ENCODE data around the gene SMIM38. TPM values are rescaled to one million over a fixed set of nuclear protein-coding genes. Genes with fewer than 3 reads are reported as not detected.

Gene SMIM38
- total and polyA plus RNA-seq, 2 donors = 0.09 to 0.24 TPM

GRCh38 chr11:69154211-69154913 is 1.4 kb upstream of the SMIM38 start:
- no peaks in the 10 kb centered on the region for H3K9me3 ChIP-seq (ENCODE audit: control insufficient read depth in 2 of 2, insufficient read depth in 1 of 2, low read length in 1 of 2)
- 96% methylated on average over 21 of the region's 21 CpGs for WGBS
- peaks cover 0 to 52% of the 10 kb centered on the region in 2 donors for H3K27me3 ChIP-seq (ENCODE audit: control insufficient read depth in 2 of 2, insufficient read depth in 1 of 2, low read length in 1 of 2)
- no peak overlapping the region for H3K4me3 ChIP-seq (ENCODE audit: low read length in 2 of 2)
- peaks cover 0 to 8% of the 10 kb centered on the region in 2 donors for H3K4me1 ChIP-seq (ENCODE audit: control insufficient read depth in 2 of 2, insufficient read depth in 2 of 2, low read length in 2 of 2)
- H3K36me3 ChIP-seq (ENCODE audit: control insufficient read depth in 2 of 2, insufficient read depth in 2 of 2, low read length in 1 of 2) = no peaks in the 10 kb centered on the region
- H3K27ac ChIP-seq (ENCODE audit: low read depth in 1 of 2, low read length in 1 of 2) = no peak overlapping the region
- DNase-seq (ENCODE audit: low read depth in 6 of 9, low spot score in 9 of 9) = no peak

- Histone ChIP-seq H3K36me3 (ENCODE audit: control insufficient read depth in 2 of 2, insufficient read depth in 2 of 2, low read length in 1 of 2) (no peaks in the 10 kb centered on the region), H3K9me3 (ENCODE audit: control insufficient read depth in 2 of 2, insufficient read depth in 1 of 2, low read length in 1 of 2) (no peaks in the 10 kb centered on the region), H3K4me1 (ENCODE audit: control insufficient read depth in 2 of 2, insufficient read depth in 2 of 2, low read length in 2 of 2) (peaks cover 0 to 8% of the 10 kb centered on the region in 2 donors), H3K27me3 (ENCODE audit: control insufficient read depth in 2 of 2, insufficient read depth in 1 of 2, low read length in 1 of 2) (peaks cover 0 to 52% of the 10 kb centered on the region in 2 donors), H3K4me3 (ENCODE audit: low read length in 2 of 2) (no peak overlapping the region), H3K27ac (ENCODE audit: low read depth in 1 of 2, low read length in 1 of 2) (no peak overlapping the region)
- no peak for DNase-seq (ENCODE audit: low read depth in 6 of 9, low spot score in 9 of 9)
- WGBS = 91% methylated on average over 10 of the region's 10 CpGs
Observed at GRCh38 chr11:69154938-69155301, 815 bp upstream of the SMIM38 start.

GRCh38 chr11:69156235-69156639 is 502 bp downstream of the SMIM38 start:
- Histone ChIP-seq H3K9me3 (ENCODE audit: control insufficient read depth in 2 of 2, insufficient read depth in 1 of 2, low read length in 1 of 2) (no peaks in the 10 kb centered on the region), H3K4me1 (ENCODE audit: control insufficient read depth in 2 of 2, insufficient read depth in 2 of 2, low read length in 2 of 2) (peaks cover 0 to 8% of the 10 kb centered on the region in 2 donors), H3K27ac (ENCODE audit: low read depth in 1 of 2, low read length in 1 of 2) (no peak overlapping the region), H3K36me3 (ENCODE audit: control insufficient read depth in 2 of 2, insufficient read depth in 2 of 2, low read length in 1 of 2) (no peaks in the 10 kb centered on the region), H3K4me3 (ENCODE audit: low read length in 2 of 2) (no peak overlapping the region), H3K27me3 (ENCODE audit: control insufficient read depth in 2 of 2, insufficient read depth in 1 of 2, low read length in 1 of 2) (peaks cover 0 to 52% of the 10 kb centered on the region in 2 donors)
- DNase-seq (ENCODE audit: low read depth in 6 of 9, low spot score in 9 of 9) = no peak
- 83% methylated on average over 13 of the region's 13 CpGs for WGBS

- Histone ChIP-seq H3K27ac (ENCODE audit: low read depth in 1 of 2, low read length in 1 of 2) (peak overlapping the region in 1 of 2 donors; percentile 17), H3K9me3 (ENCODE audit: control insufficient read depth in 2 of 2, insufficient read depth in 1 of 2, low read length in 1 of 2) (no peaks in the 10 kb centered on the region), H3K4me3 (ENCODE audit: low read length in 2 of 2) (no peak overlapping the region), H3K36me3 (ENCODE audit: control insufficient read depth in 2 of 2, insufficient read depth in 2 of 2, low read length in 1 of 2) (no peaks in the 10 kb centered on the region), H3K27me3 (ENCODE audit: control insufficient read depth in 2 of 2, insufficient read depth in 1 of 2, low read length in 1 of 2) (peaks cover 0 to 50% of the 10 kb centered on the region in 2 donors), H3K4me1 (ENCODE audit: control insufficient read depth in 2 of 2, insufficient read depth in 2 of 2, low read length in 2 of 2) (peaks cover 0 to 8% of the 10 kb centered on the region in 2 donors)
- no peak for DNase-seq (ENCODE audit: low read depth in 6 of 9, low spot score in 9 of 9)
- 93% methylated on average over 15 of the region's 15 CpGs for WGBS
Observed at GRCh38 chr11:69156673-69157155, 979 bp downstream of the SMIM38 start.

- DNase-seq (ENCODE audit: low read depth in 6 of 9, low spot score in 9 of 9) = no peak
- Histone ChIP-seq H3K27me3 (ENCODE audit: control insufficient read depth in 2 of 2, insufficient read depth in 1 of 2, low read length in 1 of 2) (peaks cover 0 to 47% of the 10 kb centered on the region in 2 donors), H3K9me3 (ENCODE audit: control insufficient read depth in 2 of 2, insufficient read depth in 1 of 2, low read length in 1 of 2) (no peaks in the 10 kb centered on the region), H3K4me3 (ENCODE audit: low read length in 2 of 2) (no peak overlapping the region), H3K4me1 (ENCODE audit: control insufficient read depth in 2 of 2, insufficient read depth in 2 of 2, low read length in 2 of 2) (peaks cover 0 to 8% of the 10 kb centered on the region in 2 donors), H3K27ac (ENCODE audit: low read depth in 1 of 2, low read length in 1 of 2) (peak overlapping the region in 1 of 2 donors; percentile 17), H3K36me3 (ENCODE audit: control insufficient read depth in 2 of 2, insufficient read depth in 2 of 2, low read length in 1 of 2) (no peaks in the 10 kb centered on the region)
- WGBS = 54% methylated on average over 44 of the region's 44 CpGs
Observed at GRCh38 chr11:69157156-69157821, 1.6 kb downstream of the SMIM38 start.

- H3K9me3 ChIP-seq (ENCODE audit: control insufficient read depth in 2 of 2, insufficient read depth in 1 of 2, low read length in 1 of 2) = no peaks in the 10 kb centered on the region
- no peak overlapping the region for H3K27ac ChIP-seq (ENCODE audit: low read depth in 1 of 2, low read length in 1 of 2)
- no peak for DNase-seq (ENCODE audit: low read depth in 6 of 9, low spot score in 9 of 9)
- no peak overlapping the region for H3K4me3 ChIP-seq (ENCODE audit: low read length in 2 of 2)
- no peaks in the 10 kb centered on the region for H3K36me3 ChIP-seq (ENCODE audit: control insufficient read depth in 2 of 2, insufficient read depth in 2 of 2, low read length in 1 of 2)
- 97% methylated on average over 15 of the region's 15 CpGs for WGBS
- peaks cover 0 to 43% of the 10 kb centered on the region in 2 donors for H3K27me3 ChIP-seq (ENCODE audit: control insufficient read depth in 2 of 2, insufficient read depth in 1 of 2, low read length in 1 of 2)
- H3K4me1 ChIP-seq (ENCODE audit: control insufficient read depth in 2 of 2, insufficient read depth in 2 of 2, low read length in 2 of 2) = peaks cover 0 to 8% of the 10 kb centered on the region in 2 donors
Observed at GRCh38 chr11:69157822-69158231, 2.1 kb downstream of the SMIM38 start.

- WGBS = 95% methylated on average over 21 of the region's 21 CpGs
- peaks cover 0 to 8% of the 10 kb centered on the region in 2 donors for H3K4me1 ChIP-seq (ENCODE audit: control insufficient read depth in 2 of 2, insufficient read depth in 2 of 2, low read length in 2 of 2)
- peaks cover 0 to 38% of the 10 kb centered on the region in 2 donors for H3K27me3 ChIP-seq (ENCODE audit: control insufficient read depth in 2 of 2, insufficient read depth in 1 of 2, low read length in 1 of 2)
- H3K36me3 ChIP-seq (ENCODE audit: control insufficient read depth in 2 of 2, insufficient read depth in 2 of 2, low read length in 1 of 2) = no peaks in the 10 kb centered on the region
- H3K4me3 ChIP-seq (ENCODE audit: low read length in 2 of 2) = no peak overlapping the region
- DNase-seq (ENCODE audit: low read depth in 6 of 9, low spot score in 9 of 9) = no peak
- no peaks in the 10 kb centered on the region for H3K9me3 ChIP-seq (ENCODE audit: control insufficient read depth in 2 of 2, insufficient read depth in 1 of 2, low read length in 1 of 2)
- no peak overlapping the region for H3K27ac ChIP-seq (ENCODE audit: low read depth in 1 of 2, low read length in 1 of 2)
Observed at GRCh38 chr11:69158301-69159149, 2.8 kb downstream of the SMIM38 start.

- WGBS = 95% methylated on average over 19 of the region's 19 CpGs
- peaks cover 0 to 8% of the 10 kb centered on the region in 2 donors for H3K4me1 ChIP-seq (ENCODE audit: control insufficient read depth in 2 of 2, insufficient read depth in 2 of 2, low read length in 2 of 2)
- H3K4me3 ChIP-seq (ENCODE audit: low read length in 2 of 2) = no peak overlapping the region
- no peak for DNase-seq (ENCODE audit: low read depth in 6 of 9, low spot score in 9 of 9)
- H3K36me3 ChIP-seq (ENCODE audit: control insufficient read depth in 2 of 2, insufficient read depth in 2 of 2, low read length in 1 of 2) = no peaks in the 10 kb centered on the region
- peaks cover 0 to 1% of the 10 kb centered on the region in 2 donors for H3K9me3 ChIP-seq (ENCODE audit: control insufficient read depth in 2 of 2, insufficient read depth in 1 of 2, low read length in 1 of 2)
- H3K27ac ChIP-seq (ENCODE audit: low read depth in 1 of 2, low read length in 1 of 2) = no peak overlapping the region
- peaks cover 0 to 36% of the 10 kb centered on the region in 2 donors for H3K27me3 ChIP-seq (ENCODE audit: control insufficient read depth in 2 of 2, insufficient read depth in 1 of 2, low read length in 1 of 2)
Observed at GRCh38 chr11:69159150-69159852, 3.6 kb downstream of the SMIM38 start.

Measured in thymus (tissue), 11 donors.